ENCODE measurements around the gene P2RY6. TPM values are rescaled to one million over a fixed set of nuclear protein-coding genes. Genes with fewer than 3 reads are reported as not detected.

Gene P2RY6
- total RNA-seq, 4 donors from 2014 or later = 0.38 to 0.89 (median 0.38) TPM; not detected in 1

DNA sequence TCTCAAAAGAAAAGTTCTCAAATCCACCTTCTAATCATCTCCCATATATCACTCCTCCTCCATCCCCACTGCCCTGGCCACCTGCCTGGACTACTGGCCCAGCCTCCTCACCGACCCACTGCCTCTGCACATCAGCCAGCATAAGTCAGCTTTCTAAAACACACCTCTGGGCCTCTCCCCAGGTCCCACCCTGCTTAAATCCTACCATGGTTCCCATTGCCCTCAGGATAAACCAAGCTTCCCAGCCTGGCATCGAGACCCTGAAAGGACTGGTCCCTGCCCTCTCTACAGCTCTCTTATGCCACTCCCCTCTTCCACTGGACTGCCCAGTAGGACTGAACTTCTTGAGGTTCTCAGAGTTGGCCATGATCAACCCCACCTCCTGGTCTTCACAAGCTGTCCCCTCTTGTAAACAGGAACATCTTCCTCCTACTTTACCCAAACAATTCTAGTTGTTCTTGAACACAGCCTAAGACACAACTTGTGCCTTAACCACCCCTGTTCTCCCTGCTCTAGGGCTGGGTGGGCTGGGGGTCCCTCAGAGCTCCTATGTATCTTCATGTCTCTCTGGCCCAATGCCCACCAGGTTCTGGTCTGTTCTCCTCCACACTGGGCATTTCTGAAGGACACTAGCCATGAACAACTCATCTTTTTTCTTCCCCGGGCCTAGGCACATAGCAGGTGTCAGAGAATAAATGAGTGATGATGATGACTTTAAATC, 12.6 kb upstream of the P2RY6 start:
- peak in 1 of 2 donors; percentile 60 for DNase-seq (ENCODE audit: low spot score in 2 of 2)

DNA sequence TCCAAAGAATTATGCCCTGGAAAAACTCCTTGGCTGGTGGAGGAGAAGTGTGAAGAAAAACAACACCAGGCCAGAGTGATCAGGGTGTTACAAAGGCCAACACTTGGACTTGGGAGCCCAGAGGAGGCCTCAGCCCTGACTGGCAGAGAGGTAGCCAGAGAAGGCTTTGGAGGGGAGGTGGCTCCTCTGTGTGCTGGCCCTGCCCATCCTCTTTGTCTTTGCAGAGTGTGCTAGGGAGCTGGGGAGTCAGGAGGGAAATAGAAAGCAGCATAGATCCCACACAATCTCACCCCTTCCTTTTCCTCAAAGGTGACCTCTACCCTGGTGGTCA, 12.0 kb upstream of the P2RY6 start:
- Histone ChIP-seq H3K27me3 (peaks cover 17% of the 10 kb centered on the region), H3K9me3 (no peaks in the 10 kb centered on the region), H3K4me1 (peaks cover 5% of the 10 kb centered on the region), H3K27ac (no peak overlapping the region), H3K4me3 (no peak overlapping the region), H3K36me3 (no peaks in the 10 kb centered on the region)
- TF ChIP-seq POLR2AphosphoS5 (IDR thresholded peaks at IDR 0.05) (no peak), EP300 (IDR thresholded peaks at IDR 0.05) (no peak), POLR2A (IDR thresholded peaks at IDR 0.05) (no peak)
- TF ChIP-seq, protein P1, sequence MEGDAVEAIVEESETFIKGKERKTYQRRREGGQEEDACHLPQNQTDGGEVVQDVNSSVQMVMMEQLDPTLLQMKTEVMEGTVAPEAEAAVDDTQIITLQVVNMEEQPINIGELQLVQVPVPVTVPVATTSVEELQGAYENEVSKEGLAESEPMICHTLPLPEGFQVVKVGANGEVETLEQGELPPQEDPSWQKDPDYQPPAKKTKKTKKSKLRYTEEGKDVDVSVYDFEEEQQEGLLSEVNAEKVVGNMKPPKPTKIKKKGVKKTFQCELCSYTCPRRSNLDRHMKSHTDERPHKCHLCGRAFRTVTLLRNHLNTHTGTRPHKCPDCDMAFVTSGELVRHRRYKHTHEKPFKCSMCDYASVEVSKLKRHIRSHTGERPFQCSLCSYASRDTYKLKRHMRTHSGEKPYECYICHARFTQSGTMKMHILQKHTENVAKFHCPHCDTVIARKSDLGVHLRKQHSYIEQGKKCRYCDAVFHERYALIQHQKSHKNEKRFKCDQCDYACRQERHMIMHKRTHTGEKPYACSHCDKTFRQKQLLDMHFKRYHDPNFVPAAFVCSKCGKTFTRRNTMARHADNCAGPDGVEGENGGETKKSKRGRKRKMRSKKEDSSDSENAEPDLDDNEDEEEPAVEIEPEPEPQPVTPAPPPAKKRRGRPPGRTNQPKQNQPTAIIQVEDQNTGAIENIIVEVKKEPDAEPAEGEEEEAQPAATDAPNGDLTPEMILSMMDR (IDR thresholded peaks at IDR 0.05) = no peak
- peak in 1 of 2 donors; percentile 16 for DNase-seq (ENCODE audit: low spot score in 2 of 2)

More for the DNA sequence above, 12.6 kb upstream of the P2RY6 start:
- H3K27ac ChIP-seq = no peak overlapping the region
- H3K27me3 ChIP-seq = peaks cover 12% of the 10 kb centered on the region
- H3K4me1 ChIP-seq = peaks cover 5% of the 10 kb centered on the region
- WGBS = 93% methylated on average over 3 of the region's 3 CpGs
- TF ChIP-seq, protein P1 (IDR thresholded peaks at IDR 0.05) = no peak
- TF ChIP-seq EP300 (IDR thresholded peaks at IDR 0.05) (no peak), POLR2A (IDR thresholded peaks at IDR 0.05) (no peak), POLR2AphosphoS5 (IDR thresholded peaks at IDR 0.05) (no peak)
- H3K36me3 ChIP-seq = no peaks in the 10 kb centered on the region
- H3K9me3 ChIP-seq = no peaks in the 10 kb centered on the region
- no peak overlapping the region for H3K4me3 ChIP-seq

DNA sequence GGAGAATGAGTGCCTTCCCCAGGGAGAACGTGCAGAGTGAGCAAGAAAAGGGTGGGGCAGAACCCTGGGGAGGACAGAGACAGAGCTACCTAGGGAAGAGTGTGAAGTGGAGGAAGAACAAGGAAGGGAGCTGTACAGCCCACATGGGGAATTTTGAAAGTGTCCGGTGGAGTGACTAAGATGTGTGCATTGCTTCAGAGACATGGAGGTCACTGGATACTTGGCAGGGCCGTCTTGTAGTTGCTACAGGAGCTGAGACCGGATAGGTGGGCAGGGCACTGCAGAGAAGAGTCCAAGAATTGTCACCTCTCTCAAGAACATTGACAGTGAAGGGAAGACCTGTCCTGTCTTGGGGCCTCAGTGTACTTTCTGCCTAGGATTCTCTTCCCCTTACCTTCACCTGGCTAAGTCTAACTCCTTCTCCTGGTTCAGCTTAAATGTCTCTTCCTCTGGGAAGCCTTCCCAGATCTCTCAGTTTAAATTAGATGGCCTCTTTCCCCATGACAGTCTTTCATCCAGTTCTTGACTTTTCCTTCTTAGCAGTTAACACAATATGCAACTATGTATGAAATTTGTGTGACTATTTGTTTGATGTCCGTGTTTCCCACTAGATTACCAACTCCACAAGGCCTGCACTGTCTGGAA, 9.2 kb upstream of the P2RY6 start:
- WGBS = 71% methylated on average over 5 of the region's 5 CpGs
- TF ChIP-seq EP300 (IDR thresholded peaks at IDR 0.05) (no peak), POLR2AphosphoS5 (IDR thresholded peaks at IDR 0.05) (no peak), POLR2A (IDR thresholded peaks at IDR 0.05) (no peak)
- TF ChIP-seq, protein P1 (IDR thresholded peaks at IDR 0.05) = no peak
- Histone ChIP-seq H3K27ac (no peak overlapping the region), H3K27me3 (peaks cover 30% of the 10 kb centered on the region), H3K4me3 (no peak overlapping the region), H3K36me3 (no peaks in the 10 kb centered on the region), H3K9me3 (no peaks in the 10 kb centered on the region), H3K4me1 (peaks cover 5% of the 10 kb centered on the region)
- no peak for DNase-seq (ENCODE audit: low spot score in 2 of 2)

DNA sequence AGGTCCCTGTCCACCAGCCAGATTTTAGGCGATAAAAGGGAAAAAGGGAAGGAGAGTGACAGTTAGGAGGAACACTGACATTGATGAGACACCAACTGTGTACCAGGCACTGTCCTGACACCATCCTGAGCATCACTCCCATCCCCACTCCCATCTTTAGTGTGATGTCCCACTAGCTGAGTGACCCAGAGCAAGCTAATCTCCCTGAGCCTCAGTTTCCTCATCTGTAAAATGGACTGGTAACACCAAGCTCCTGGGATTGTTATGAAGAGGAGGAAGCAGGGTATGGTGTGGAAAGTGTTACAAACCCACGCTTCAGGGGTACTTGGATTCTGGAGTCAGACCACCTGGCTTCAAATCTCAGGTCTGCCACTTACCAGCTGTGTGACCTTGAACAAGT, 8.5 kb upstream of the P2RY6 start:
- 78% methylated on average over 2 of the region's 2 CpGs for WGBS
- no peaks in the 10 kb centered on the region for H3K36me3 ChIP-seq

More for the DNA sequence above, 8.5 kb upstream of the P2RY6 start:
- DNase-seq (ENCODE audit: low spot score in 2 of 2) = peak in 1 of 2 donors; percentile 20
- H3K4me1 ChIP-seq = peaks cover 5% of the 10 kb centered on the region
- H3K27me3 ChIP-seq = peaks cover 30% of the 10 kb centered on the region
- no peak for TF ChIP-seq EP300 (IDR thresholded peaks at IDR 0.05)
- TF ChIP-seq, protein P1 (IDR thresholded peaks at IDR 0.05) = no peak
- no peak for TF ChIP-seq POLR2A (IDR thresholded peaks at IDR 0.05)
- no peak for TF ChIP-seq POLR2AphosphoS5 (IDR thresholded peaks at IDR 0.05)
- H3K27ac ChIP-seq = no peak overlapping the region
- H3K4me3 ChIP-seq = no peak overlapping the region
- H3K9me3 ChIP-seq = no peaks in the 10 kb centered on the region

Measured in suprapubic skin (tissue), 4 donors.